Pancreas (tissue), 10 donors: Measurements from ENCODE around the gene HEPACAM. TPM values are rescaled to one million over a fixed set of nuclear protein-coding genes. Genes with fewer than 3 reads are reported as not detected.

Experiments used
- ATAC-seq, 4 donors: fragments of 200-7000 bp; cut with Tn5 transposase; one replicate each; pipeline versions ENCODE4 v1.8.0 to v1.9.1; 2020; ENCODE audit warnings: mild to moderate bottlenecking in 4 of 4, moderate library complexity in 4 of 4
- DNase-seq, 6 donors: peaks; one replicate each; pipeline ENCODE4 v3.0.0-alpha.2; 2020
- FAIRE-seq: peaks from 2 replicates; lab custom pipeline; 2012; peaks lifted over from hg19 to GRCh38; lab: Jason Lieb, UNC
- H3K27ac ChIP-seq, 4 donors: fragments of 200-600 bp; sonication (generic); 1 replicate in 3 of 4; 2 replicates in 1 of 4; pipeline versions ENCODE4 v1.5.0 to v1.8.0; 2020
- H3K27me3 ChIP-seq, 4 donors: fragments of 200-600 bp; one replicate each; pipeline ENCODE4 v1.8.0; 2021
- H3K36me3 ChIP-seq, 3 donors: fragments of 200-600 bp; sonication (generic) in 1 of 3; one replicate each; pipeline versions ENCODE4 v1.5.0 to v1.8.0; 2020 to 2021
- H3K4me1 ChIP-seq, 3 donors: fragments of 200-600 bp; one replicate each; pipeline ENCODE4 v1.8.0; 2021
- H3K4me3 ChIP-seq, 4 donors: fragments of 200-600 bp; sonication (generic) in 2 of 4; one replicate each; pipeline versions ENCODE4 v1.5.0 to v1.8.0; 2020 to 2021
- H3K9me3 ChIP-seq, 4 donors: fragments of 200-600 bp; one replicate each; pipeline ENCODE4 v1.8.0; 2021
- CTCF ChIP-seq, 4 donors: fragments of 200-600 bp; sonication (generic) in 3 of 4; IDR thresholded peaks; one replicate each; pipeline versions ENCODE4 v1.5.0 to v1.8.0; 2021; ENCODE audit warnings: antibody characterized with exemption in 4 of 4
- WGBS, 2 donors: extraction: QIAGEN DNeasy Blood & Tissue Kit; methylation state at CpG; one replicate each; pipeline ENCODE4 v1.1.7; 2013; 5-methylcytosine and 5-hydroxymethylcytosine counted together
- intact Hi-C, 3 donors: fragments of 100-400 bp; cut with DNase I; formaldehyde crosslinking; loops; one replicate each; pipeline versions ENCODE4 v1.11.1 to v1.14.2; 2022
- polyA plus RNA-seq, 2 donors: library from polyadenylated mRNA; stranded (reverse); fragments of 200-250 nt; gene quantifications; one replicate each; pipeline ENCODE4 v1.2.3, GENCODE V29; 2013
- total RNA-seq, 6 donors: library from RNA; stranded (reverse); fragmentation: NEBNext Ultra II Directional in 4 of 6; extraction: Animal tissue kit (Norgen Biotek cat#: 25700) in 4 of 6; gene quantifications; one replicate each; pipeline versions ENCODE4 v1.2.1 to v1.2.4, GENCODE V29; 2021 to 2023
- donor health status: healthy with polysubstance abuse.
- donor health status: DM: no; HTN: no; CAD: no; lungs with moderate emphysema.
- donor health status: DM: no; HTN: no; CAD: no.
- donor health status: control.
- donor health status: control.
- donor health status: Bipolar disorder and iron deficiency.
- donor health status: DM: yes; HTN: yes; CAD: no.
- donor health status: DM: no; HTN: no; CAD: no.
- donor health status: DM: no; HTN: no; CAD: no.
- donor health status: DM: yes; HTN: yes; CAD: no.

The HEPACAM gene
- total and polyA plus RNA-seq, 8 donors = 0.03 to 0.38 (median 0.15) TPM; not detected in 2

- WGBS, 2 donors = 66 to 68% methylated on average over 9 of the region's 9 CpGs
- no peak for FAIRE-seq
- H3K27ac ChIP-seq = no peak overlapping the region
- no peak for TF ChIP-seq CTCF (IDR thresholded peaks at IDR 0.05)
- H3K9me3 ChIP-seq = no peaks in the 10 kb centered on the region
- H3K4me1 ChIP-seq = no peaks in the 10 kb centered on the region
- peak in 1 of 4 donors; percentile 37 for ATAC-seq
- intact Hi-C loops = no loop called here
- H3K36me3 ChIP-seq = no peaks in the 10 kb centered on the region
- no peaks in the 10 kb centered on the region for H3K27me3 ChIP-seq
- no peak overlapping the region for H3K4me3 ChIP-seq
- no peak for DNase-seq
These were observed 42.9 kb downstream of the HEPACAM start for GRCh38 chr11:124892750-124893454.

- no peak for FAIRE-seq
- no peaks in the 10 kb centered on the region for H3K36me3 ChIP-seq
- no peak overlapping the region for H3K27ac ChIP-seq
- intact Hi-C loops = no loop called here
- 69 to 75% methylated on average over 2 of the region's 2 CpGs for WGBS, 2 donors
- H3K4me3 ChIP-seq = no peak overlapping the region
- H3K4me1 ChIP-seq = no peaks in the 10 kb centered on the region
- H3K27me3 ChIP-seq = no peaks in the 10 kb centered on the region
- H3K9me3 ChIP-seq = no peaks in the 10 kb centered on the region
- DNase-seq = no peak
- ATAC-seq = no peak
- no peak for TF ChIP-seq CTCF (IDR thresholded peaks at IDR 0.05)
These were observed 43.7 kb downstream of the HEPACAM start for GRCh38 chr11:124892146-124892545.

GRCh38 chr11:124891373-124891861, 44.4 kb downstream of the HEPACAM start:
- ATAC-seq = no peak
- no peaks in the 10 kb centered on the region for H3K36me3 ChIP-seq
- FAIRE-seq = no peak
- no peak overlapping the region for H3K4me3 ChIP-seq
- no peak overlapping the region for H3K27ac ChIP-seq
- no peak for DNase-seq
- no peak for TF ChIP-seq CTCF (IDR thresholded peaks at IDR 0.05)
- H3K9me3 ChIP-seq = no peaks in the 10 kb centered on the region
- 47 to 55% methylated on average over 12 of the region's 12 CpGs for WGBS, 2 donors
- H3K4me1 ChIP-seq = no peaks in the 10 kb centered on the region
- no peaks in the 10 kb centered on the region for H3K27me3 ChIP-seq
- intact Hi-C loops = no loop called here

GRCh38 chr11:124890683-124891372, 45.0 kb downstream of the HEPACAM start:
- FAIRE-seq (no peak), ATAC-seq (no peak), DNase-seq (no peak)
- 60 to 73% methylated on average over 9 of the region's 9 CpGs for WGBS, 2 donors
- intact Hi-C loops = no loop called here
- no peak overlapping the region for H3K27ac ChIP-seq
- no peaks in the 10 kb centered on the region for H3K9me3 ChIP-seq
- TF ChIP-seq CTCF (IDR thresholded peaks at IDR 0.05) = no peak
- no peak overlapping the region for H3K4me3 ChIP-seq
- H3K4me1 ChIP-seq = no peaks in the 10 kb centered on the region
- H3K27me3 ChIP-seq = no peaks in the 10 kb centered on the region
- H3K36me3 ChIP-seq = no peaks in the 10 kb centered on the region

- H3K27ac ChIP-seq = no peak overlapping the region
- DNase-seq (no peak), FAIRE-seq (no peak), ATAC-seq (no peak)
- H3K9me3 ChIP-seq = no peaks in the 10 kb centered on the region
- no peaks in the 10 kb centered on the region for H3K36me3 ChIP-seq
- no peaks in the 10 kb centered on the region for H3K27me3 ChIP-seq
- H3K4me1 ChIP-seq = no peaks in the 10 kb centered on the region
- no peak for TF ChIP-seq CTCF (IDR thresholded peaks at IDR 0.05)
- intact Hi-C loops = no loop called here
- WGBS, 2 donors = 82 to 84% methylated on average over 2 of the region's 2 CpGs
- H3K4me3 ChIP-seq = no peak overlapping the region
These were observed 45.7 kb downstream of the HEPACAM start for GRCh38 chr11:124890151-124890550.
